MCF 10A (cell line): ENCODE measurements around the gene ARHGEF2. TPM values are rescaled to one million over a fixed set of nuclear protein-coding genes. Genes with fewer than 3 reads are reported as not detected.

Experiments used
- BruUV-seq: library from RNA; stranded (reverse); fragments of 400-500 nt; replicated peaks from 2 replicates; lab custom pipeline; 2021; lab: Mats Ljungman, UMichigan
- CTCF ChIA-PET: fragments of 300-600 bp; sonication (Branson Sonifier 250); formaldehyde crosslinking; extraction: SDS; loops from one replicate; lab custom pipeline; 2021; ENCODE audit warnings: antibody characterized with exemption, inconsistent platforms; lab: Yijun Ruan, JAX
- POLR2A ChIA-PET: fragments of 300-600, 350-650 bp; sonication (Branson Sonifier 250); formaldehyde crosslinking; extraction: SDS; loops from one replicate; lab custom pipeline; 2020; ENCODE audit warnings: antibody characterized with exemption, inconsistent platforms; lab: Yijun Ruan, JAX
- DNase-seq: peaks from one replicate; pipeline ENCODE4 v3.0.0-alpha.2; 2018; ENCODE audit not compliant: unreplicated experiment
- H3K27ac Mint-ChIP-seq: one replicate; pipeline ENCODE4 v1.8.0; 2022; ENCODE audit warnings: mild to moderate bottlenecking, low read depth, mixed read lengths; ENCODE audit not compliant: unreplicated experiment
- H3K27me3 Mint-ChIP-seq: one replicate; pipeline ENCODE4 v1.8.0; 2022; ENCODE audit warnings: mixed read lengths; ENCODE audit not compliant: insufficient read depth, unreplicated experiment
- H3K36me3 Mint-ChIP-seq: one replicate; pipeline ENCODE4 v1.8.0; 2022; ENCODE audit warnings: mild to moderate bottlenecking, moderate library complexity, mixed read lengths; ENCODE audit not compliant: insufficient read depth, unreplicated experiment
- H3K4me1 Mint-ChIP-seq: one replicate; pipeline ENCODE4 v1.8.0; 2022; ENCODE audit warnings: mixed read lengths; ENCODE audit not compliant: insufficient read depth, unreplicated experiment
- H3K4me3 Mint-ChIP-seq: one replicate; pipeline ENCODE4 v1.8.0; 2022; ENCODE audit warnings: mild to moderate bottlenecking, moderate library complexity, mixed read lengths; ENCODE audit not compliant: unreplicated experiment
- H3K9me3 Mint-ChIP-seq: one replicate; pipeline ENCODE4 v1.8.0; 2022; ENCODE audit warnings: mixed read lengths; ENCODE audit not compliant: unreplicated experiment
- intact Hi-C: fragments of 100-400 bp; cut with micrococcal nuclease; formaldehyde crosslinking; loops from 2 replicates; pipeline ENCODE4 v1.14.1; 2022
- total RNA-seq: library from RNA; stranded (reverse); gene quantifications from 2 replicates; pipeline ENCODE4 v1.2.3, GENCODE V29; 2022
- TF ChIP-seq, protein P1 (sequence below): fragments of 200-600 bp; IDR thresholded peaks from one replicate; pipeline ENCODE4 v1.8.0; 2022; ENCODE audit warnings: antibody characterized with exemption, mild to moderate bottlenecking; ENCODE audit not compliant: unreplicated experiment

Gene ARHGEF2
- total RNA-seq, 1 experiment from 2014 or later, result 498 TPM

DNA sequence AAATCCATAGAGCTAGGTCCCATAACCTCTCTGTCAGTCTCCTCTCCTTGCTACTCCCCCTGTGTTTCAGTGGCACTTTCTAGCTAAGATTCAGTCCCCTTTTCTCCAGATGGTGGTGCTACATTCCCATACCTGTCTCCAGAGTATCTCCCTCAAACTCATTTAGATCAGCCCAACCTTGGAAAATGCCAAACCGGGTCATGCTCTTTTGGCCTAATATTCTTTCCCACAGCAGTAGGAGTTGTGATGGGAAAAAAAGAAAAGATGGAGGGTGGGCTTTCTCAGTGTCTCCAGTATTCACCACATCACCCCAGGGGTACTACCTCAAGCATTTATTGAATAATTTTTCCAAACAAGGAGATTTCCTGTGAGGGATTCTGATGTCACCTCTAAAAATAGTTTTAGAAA lies 40.1 kb downstream of the ARHGEF2 start:
- Mint-ChIP-seq H3K27me3 (no peaks in the 10 kb centered on the region), H3K4me1 (peaks cover 35% of the 10 kb centered on the region), H3K36me3 (peaks cover 6% of the 10 kb centered on the region), H3K27ac (no peak overlapping the region), H3K4me3 (no peak overlapping the region), H3K9me3 (no peaks in the 10 kb centered on the region)
- intact Hi-C loops, result loop anchor here (1.0 to 2.0 kb wide), 4 partner anchors 25 to 128 kb away; partner anchors contain the start of gene LAMTOR2
- BruUV-seq, result no TSS peak
- ChIA-PET CTCF (interaction anchor here (0.6 to 5.7 kb wide), 23 partner anchors 8 to 658 kb away, joined by 3 to 175 read pairs (median 7); partner anchors contain the start of gene ARHGEF2), POLR2A (interaction anchor here (0.6 to 9.6 kb wide), 12 partner anchors 8 to 547 kb away, joined by 3 to 196 read pairs (median 4); partner anchors contain the start of genes ARHGEF2 and LAMTOR2)
- peak; percentile 90 for DNase-seq
- TF ChIP-seq, protein P1, sequence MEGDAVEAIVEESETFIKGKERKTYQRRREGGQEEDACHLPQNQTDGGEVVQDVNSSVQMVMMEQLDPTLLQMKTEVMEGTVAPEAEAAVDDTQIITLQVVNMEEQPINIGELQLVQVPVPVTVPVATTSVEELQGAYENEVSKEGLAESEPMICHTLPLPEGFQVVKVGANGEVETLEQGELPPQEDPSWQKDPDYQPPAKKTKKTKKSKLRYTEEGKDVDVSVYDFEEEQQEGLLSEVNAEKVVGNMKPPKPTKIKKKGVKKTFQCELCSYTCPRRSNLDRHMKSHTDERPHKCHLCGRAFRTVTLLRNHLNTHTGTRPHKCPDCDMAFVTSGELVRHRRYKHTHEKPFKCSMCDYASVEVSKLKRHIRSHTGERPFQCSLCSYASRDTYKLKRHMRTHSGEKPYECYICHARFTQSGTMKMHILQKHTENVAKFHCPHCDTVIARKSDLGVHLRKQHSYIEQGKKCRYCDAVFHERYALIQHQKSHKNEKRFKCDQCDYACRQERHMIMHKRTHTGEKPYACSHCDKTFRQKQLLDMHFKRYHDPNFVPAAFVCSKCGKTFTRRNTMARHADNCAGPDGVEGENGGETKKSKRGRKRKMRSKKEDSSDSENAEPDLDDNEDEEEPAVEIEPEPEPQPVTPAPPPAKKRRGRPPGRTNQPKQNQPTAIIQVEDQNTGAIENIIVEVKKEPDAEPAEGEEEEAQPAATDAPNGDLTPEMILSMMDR, result peak; percentile 65

DNA sequence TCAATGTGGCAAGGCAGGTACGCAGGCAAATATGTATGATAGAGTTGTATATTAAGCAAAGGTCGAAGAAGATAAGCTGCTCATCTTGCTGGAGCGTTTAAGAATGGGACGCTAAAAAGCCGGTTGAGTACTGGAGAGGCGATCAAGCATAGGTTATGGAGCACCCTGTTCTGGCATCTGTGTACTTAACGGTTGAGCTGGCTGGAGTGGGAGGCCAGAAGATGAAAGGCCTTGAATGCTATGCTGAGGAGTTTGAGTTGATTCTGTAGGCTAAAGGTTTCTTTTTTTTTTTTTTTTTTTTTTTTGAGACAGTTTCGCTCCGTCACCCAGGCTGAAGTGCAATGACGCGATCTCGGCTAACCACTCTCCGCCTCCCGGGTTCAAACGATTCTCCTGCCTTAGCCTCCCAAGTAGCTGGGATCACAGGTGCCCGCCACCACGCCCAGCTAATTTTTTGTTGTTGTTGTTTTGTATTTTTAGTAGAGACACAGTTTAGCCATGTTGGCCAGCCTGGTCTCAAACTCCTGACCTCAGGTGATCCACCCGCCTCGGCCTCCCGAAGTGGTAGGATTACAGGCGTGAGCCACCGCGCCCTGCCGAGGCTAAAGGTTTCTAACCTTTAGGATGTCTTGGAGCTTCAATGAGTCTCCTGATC lies 43.3 kb downstream of the ARHGEF2 start:
- no peak overlapping the region for H3K4me3 Mint-ChIP-seq
- H3K27me3 Mint-ChIP-seq, result no peaks in the 10 kb centered on the region
- H3K36me3 Mint-ChIP-seq, result no peaks in the 10 kb centered on the region
- H3K9me3 Mint-ChIP-seq, result no peaks in the 10 kb centered on the region
- peaks cover 31% of the 10 kb centered on the region for H3K4me1 Mint-ChIP-seq
- no peak for DNase-seq
- TF ChIP-seq, protein P1, result no peak
- CTCF ChIA-PET, result interaction anchor here (0.6 to 4.9 kb wide), 12 partner anchors 13 to 186 kb away, joined by 3 to 55 read pairs (median 4); partner anchors contain the start of gene ARHGEF2
- BruUV-seq, result TSS peak; percentile 93
- POLR2A ChIA-PET, result interaction anchor here (0.6 to 6.8 kb wide), 25 partner anchors 8 to 964 kb away, joined by 3 to 294 read pairs (median 14); partner anchors contain the start of genes ARHGEF2, GON4L, LAMTOR2 and LMNA
- intact Hi-C loops, result loop anchor here (1.0 kb wide), 1 partner anchor 48 kb away; no protein-coding TSS in a partner anchor
- no peak overlapping the region for H3K27ac Mint-ChIP-seq

DNA sequence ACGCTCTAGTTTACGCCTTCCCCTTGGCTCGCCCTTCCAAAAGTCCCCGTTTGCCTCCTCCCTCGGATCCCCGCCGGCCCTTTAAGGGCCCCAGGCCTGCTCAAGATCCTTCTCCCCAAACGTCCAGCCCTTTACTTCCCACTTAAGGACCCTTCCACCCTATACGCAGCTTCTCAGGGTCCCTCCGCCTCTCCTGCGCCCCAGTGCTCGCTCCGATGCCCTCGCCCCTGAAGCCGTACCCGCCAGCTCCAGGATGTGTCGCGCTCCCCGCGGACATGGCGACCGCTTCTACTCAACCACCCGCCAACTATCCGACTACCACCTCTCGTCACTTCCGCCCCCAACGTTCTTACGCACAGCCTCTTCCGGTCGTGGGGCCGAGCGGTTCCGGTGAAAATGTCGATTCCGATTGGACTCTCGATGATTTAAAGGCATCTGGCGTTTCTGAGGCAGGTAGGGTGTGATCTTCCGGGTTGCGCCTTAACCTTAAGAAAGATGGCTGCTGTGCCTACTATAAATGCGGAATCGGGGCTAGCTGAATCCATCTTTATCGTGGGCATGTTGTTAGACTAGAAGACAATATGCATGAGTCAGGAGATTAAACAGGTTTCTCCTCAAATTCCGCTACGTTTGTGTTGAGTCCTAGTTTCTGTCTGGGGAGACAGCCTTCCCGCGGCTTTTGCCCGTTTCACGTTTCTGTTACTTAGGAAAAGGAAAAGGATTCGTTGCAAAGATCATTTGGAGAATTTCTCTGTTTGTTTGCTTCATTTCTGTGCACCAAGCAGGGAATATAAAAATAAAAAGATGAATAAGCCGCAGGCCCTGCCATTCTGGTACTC lies 44.0 kb downstream of the ARHGEF2 start, which contains the start of gene KHDC4:
TSS of gene KHDC4 (minus strand) at position 317 of the 839 bp plus-strand sequence. CDS start at position 277, 40 bp downstream.
- CTCF ChIA-PET, result interaction anchor here (0.6 to 4.9 kb wide), 13 partner anchors 13 to 291 kb away, joined by 3 to 55 read pairs (median 3); partner anchors contain the start of gene ARHGEF2
- no peaks in the 10 kb centered on the region for H3K9me3 Mint-ChIP-seq
- peaks cover 33% of the 10 kb centered on the region for H3K4me1 Mint-ChIP-seq
- H3K27me3 Mint-ChIP-seq, result no peaks in the 10 kb centered on the region
- peak; percentile 100 for DNase-seq
- no peak within 1 kb of the TSS for H3K4me3 Mint-ChIP-seq
- intact Hi-C loops, result loop anchor here (1.0 kb wide), 1 partner anchor 49 kb away; no protein-coding TSS in a partner anchor
- no peak within 1 kb of the TSS for H3K27ac Mint-ChIP-seq
- TF ChIP-seq, protein P1, result no peak
- no TSS peak for BruUV-seq
- POLR2A ChIA-PET, result interaction anchor here (0.6 to 6.8 kb wide), 35 partner anchors 9 to 963 kb away, joined by 3 to 294 read pairs (median 6); partner anchors contain the start of genes ARHGEF2, GON4L, LAMTOR2 and LMNA
- no peaks in the 10 kb centered on the region for H3K36me3 Mint-ChIP-seq
